Measurements from ENCODE around the gene BICRA. TPM values are rescaled to one million over a fixed set of nuclear protein-coding genes. Genes with fewer than 3 reads are reported as not detected.
A peak's percentile ranks its signal among the peaks of the same experiment; 100 is the strongest.

Gene BICRA
- total and polyA plus RNA-seq, 9 of the 15 experiments (the other 6 are each of a cell fraction or from before 2014, with no cell fraction given) = 0.01 to 8.8 (median 1.2) TPM

GRCh38 chr19:47704024-47704423, 95.1 kb downstream of the BICRA start:
- Histone ChIP-seq H2AFZ (ENCODE audit: low read depth, low read length) (no peak overlapping the region), H3K36me3 (ENCODE audit: control insufficient read depth, insufficient read depth, low read length) (peaks cover 21% of the 10 kb centered on the region; the same call in 2 of the 3 replicates), H4K20me1 (replicated peaks; ENCODE audit: control insufficient read depth, insufficient read depth, low read length) (no peaks in the 10 kb centered on the region), H3K79me2 (ENCODE audit: control insufficient read depth, insufficient read depth, low read length) (no peaks in the 10 kb centered on the region), H3K4me3 (no peak overlapping the region), H3K9ac (ENCODE audit: insufficient read depth in 1 of 2, low read depth in 2 of 2, low read length in 2 of 2) (no peak overlapping the region), H3K9me3 (replicated peaks; ENCODE audit: control insufficient read depth, insufficient read depth, low read depth, low read length) (no peaks in the 10 kb centered on the region), H3K4me2 (ENCODE audit: insufficient read depth, low read length) (no peak overlapping the region), H3K27me3 (ENCODE audit: control insufficient read depth in 2 of 2, insufficient read depth in 2 of 2, low read length in 2 of 2) (no peaks in the 10 kb centered on the region), H3K27ac (ENCODE audit: extremely low read depth, low read depth, low read length) (no peak overlapping the region), H3K4me1 (replicated peaks in 1 of 2; ENCODE audit: control insufficient read depth in 2 of 2, insufficient read depth in 2 of 2, low read length in 2 of 2) (peaks cover 0 to 9% of the 10 kb centered on the region in 2 experiments; a peak in 2 of 5 replicates), H3K9me1 (ENCODE audit: control insufficient read depth, insufficient read depth, low read length) (no peaks in the 10 kb centered on the region)
- in situ Hi-C loops (cut with MboI) = no loop called here
- no peak for TF ChIP-seq ZNF175 (CRISPR knock-in tag; IDR thresholded peaks at IDR 0.05; ENCODE audit: low read depth)
- TF ChIP-seq HNRNPK (IDR thresholded peaks at IDR 0.05; ENCODE audit: low read depth, low read length, poor library complexity, severe bottlenecking) = no peak
- peak; percentile 24; the same call in 1 of the 2 replicates for TF ChIP-seq CBFA2T3 (IDR thresholded peaks at IDR 0.05)
- no peak for TF ChIP-seq TFAP4 (CRISPR knock-in tag; IDR thresholded peaks at IDR 0.05; ENCODE audit: borderline replicate concordance)
- no peak for TF ChIP-seq GTF2F1 (IDR thresholded peaks at IDR 0.05; ENCODE audit: low read depth, low read length)
- TF ChIP-seq ZZZ3 (IDR thresholded peaks at IDR 0.05) = no peak
- no peak for TF ChIP-seq C11orf30 (IDR thresholded peaks at IDR 0.05; ENCODE audit: low read depth)
- no peak for TF ChIP-seq CREB1 (IDR thresholded peaks at IDR 0.05)
- no peak for TF ChIP-seq CREB1 (CRISPR knock-in tag; IDR thresholded peaks at IDR 0.05)
- no peak for TF ChIP-seq CHCHD3 (CRISPR knock-in tag; IDR thresholded peaks at IDR 0.05)
- no peak for TF ChIP-seq ZBTB11 (CRISPR knock-in tag; IDR thresholded peaks at IDR 0.05)
- no peak for TF ChIP-seq TAL1 (IDR thresholded peaks at IDR 0.05)
- TF ChIP-seq MAX (CRISPR knock-in tag; IDR thresholded peaks at IDR 0.05) = peak; percentile 62
- ChIA-PET CTCF (ENCODE audit: low intra/inter-chr PET ratio) (no interaction called here), POLR2A (interaction anchor here (0.6 to 0.9 kb wide), 2 partner anchors 18 to 241 kb away, joined by 3 to 5 read pairs; no protein-coding TSS in a partner anchor)
- intact Hi-C loops (cut with micrococcal nuclease) = no loop called here
- FAIRE-seq = peak; percentile 23
- no peak for DNase-seq (ENCODE audit: extremely low read depth in 1 of 4, low spot score in 3 of 4)
- no peak for ATAC-seq
- 44% methylated on average over 11 of the region's 11 CpGs for whole genome bisulfite sequencing (ENCODE audit: insufficient coverage, low coverage, missing lambda C conversion rate)
- no TSS peak for BruUV-seq (replicated peaks)

All from K562 (cell line).